Tibial artery (tissue), 4 donors: ENCODE data around the gene MORC1.

ENCODE experiments used
- DNase-seq, 2 donors: peaks; one replicate each; pipeline ENCODE4 v3.0.0-alpha.2; 2019
- H3K27ac ChIP-seq, 2 donors: fragments of 200-600 bp; sonication (generic) in 1 of 2; 1 replicate in 1 of 2; 2 replicates in 1 of 2; pipeline ENCODE4 v1.5.1; 2018 to 2019; ENCODE audit warnings: mild to moderate bottlenecking in 1 of 2
- H3K27me3 ChIP-seq, 2 donors: fragments of 200-600 bp; sonication (generic) in 1 of 2; one replicate each; pipeline versions ENCODE4 v1.5.1 to v1.6.0; 2016 to 2019
- H3K36me3 ChIP-seq, 3 donors: fragments of 200-600 bp; sonication (generic) in 2 of 3; one replicate each; pipeline ENCODE4 v1.5.1; 2016 to 2019; ENCODE audit warnings: mild to moderate bottlenecking in 2 of 3
- H3K4me1 ChIP-seq, 4 donors: fragments of 200-600 bp; sonication (generic) in 2 of 4; 1 replicate in 3 of 4; 2 replicates in 1 of 4; pipeline ENCODE4 v1.5.1; 2016 to 2019
- H3K4me3 ChIP-seq, 2 donors: fragments of 200-600 bp; sonication (generic) in 1 of 2; 1 replicate in 1 of 2; 2 replicates in 1 of 2; pipeline ENCODE4 v1.5.1; 2018 to 2019; ENCODE audit warnings: mild to moderate bottlenecking in 2 of 2
- H3K9me3 ChIP-seq, 3 donors: fragments of 200-600 bp; sonication (generic) in 1 of 3; one replicate each; pipeline ENCODE4 v1.5.1; 2016 to 2019
- intact Hi-C: fragments of 100-400 bp; cut with DNase I; formaldehyde crosslinking; loops from one replicate; pipeline ENCODE4 v1.15.0; 2023; ENCODE audit warnings: low total_unique reads
- TF ChIP-seq, protein P1 (sequence below), 2 experiments: fragments of 200-600 bp in 1 of 2; fragments of 450-650 bp in 1 of 2; IDR thresholded peaks; one replicate each; pipeline ENCODE4 v1.5.1; 2017 to 2019; ENCODE audit warnings: antibody characterized with exemption in 2 of 2, mild to moderate bottlenecking in 1 of 2, moderate library complexity in 1 of 2

MORC1 gene, protein sequence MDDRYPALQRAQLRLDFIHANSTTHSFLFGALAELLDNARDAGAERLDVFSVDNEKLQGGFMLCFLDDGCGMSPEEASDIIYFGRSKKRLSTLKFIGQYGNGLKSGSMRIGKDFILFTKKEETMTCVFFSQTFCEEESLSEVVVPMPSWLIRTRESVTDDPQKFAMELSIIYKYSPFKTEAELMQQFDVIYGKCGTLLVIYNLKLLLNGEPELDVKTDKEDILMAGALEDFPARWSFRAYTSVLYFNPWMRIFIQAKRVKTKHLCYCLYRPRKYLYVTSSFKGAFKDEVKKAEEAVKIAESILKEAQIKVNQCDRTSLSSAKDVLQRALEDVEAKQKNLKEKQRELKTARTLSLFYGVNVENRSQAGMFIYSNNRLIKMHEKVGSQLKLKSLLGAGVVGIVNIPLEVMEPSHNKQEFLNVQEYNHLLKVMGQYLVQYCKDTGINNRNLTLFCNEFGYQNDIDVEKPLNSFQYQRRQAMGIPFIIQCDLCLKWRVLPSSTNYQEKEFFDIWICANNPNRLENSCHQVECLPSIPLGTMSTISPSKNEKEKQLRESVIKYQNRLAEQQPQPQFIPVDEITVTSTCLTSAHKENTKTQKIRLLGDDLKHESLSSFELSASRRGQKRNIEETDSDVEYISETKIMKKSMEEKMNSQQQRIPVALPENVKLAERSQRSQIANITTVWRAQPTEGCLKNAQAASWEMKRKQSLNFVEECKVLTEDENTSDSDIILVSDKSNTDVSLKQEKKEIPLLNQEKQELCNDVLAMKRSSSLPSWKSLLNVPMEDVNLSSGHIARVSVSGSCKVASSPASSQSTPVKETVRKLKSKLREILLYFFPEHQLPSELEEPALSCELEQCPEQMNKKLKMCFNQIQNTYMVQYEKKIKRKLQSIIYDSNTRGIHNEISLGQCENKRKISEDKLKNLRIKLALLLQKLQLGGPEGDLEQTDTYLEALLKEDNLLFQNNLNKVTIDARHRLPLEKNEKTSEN

DNA sequence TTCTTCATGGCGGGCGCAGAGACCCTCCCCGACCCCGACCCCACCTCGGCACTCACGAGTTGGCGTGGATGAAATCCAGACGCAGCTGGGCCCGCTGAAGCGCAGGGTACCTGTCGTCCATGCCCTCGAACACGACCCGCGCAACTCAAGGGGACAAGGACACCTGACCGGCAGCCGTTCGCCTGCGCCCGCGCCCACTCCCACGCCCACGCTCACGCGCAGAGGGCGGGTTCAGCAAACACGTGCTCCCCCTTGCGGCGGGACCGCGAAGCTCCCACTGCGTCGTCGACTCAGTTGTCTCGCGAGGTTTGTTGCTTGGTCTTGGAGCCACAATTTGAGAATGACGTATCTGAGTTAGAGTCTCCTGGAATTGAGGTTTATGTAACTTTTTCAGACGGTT is at the start of gene MORC1:
Gene MORC1, minus strand, starts transcription at position 196 of the 400 bp plus-strand sequence. Its CDS starts 75 bp downstream, at position 121.
- Histone ChIP-seq H3K4me3 (no peak within 1 kb of the TSS), H3K9me3 (no peaks in the 10 kb centered on the region), H3K4me1 (no peaks in the 10 kb centered on the region), H3K27ac (no peak within 1 kb of the TSS), H3K36me3 (no peaks in the 10 kb centered on the region), H3K27me3 (no peaks in the 10 kb centered on the region)
- DNase-seq = no peak
- intact Hi-C loops = no loop called here
- TF ChIP-seq, protein P1, sequence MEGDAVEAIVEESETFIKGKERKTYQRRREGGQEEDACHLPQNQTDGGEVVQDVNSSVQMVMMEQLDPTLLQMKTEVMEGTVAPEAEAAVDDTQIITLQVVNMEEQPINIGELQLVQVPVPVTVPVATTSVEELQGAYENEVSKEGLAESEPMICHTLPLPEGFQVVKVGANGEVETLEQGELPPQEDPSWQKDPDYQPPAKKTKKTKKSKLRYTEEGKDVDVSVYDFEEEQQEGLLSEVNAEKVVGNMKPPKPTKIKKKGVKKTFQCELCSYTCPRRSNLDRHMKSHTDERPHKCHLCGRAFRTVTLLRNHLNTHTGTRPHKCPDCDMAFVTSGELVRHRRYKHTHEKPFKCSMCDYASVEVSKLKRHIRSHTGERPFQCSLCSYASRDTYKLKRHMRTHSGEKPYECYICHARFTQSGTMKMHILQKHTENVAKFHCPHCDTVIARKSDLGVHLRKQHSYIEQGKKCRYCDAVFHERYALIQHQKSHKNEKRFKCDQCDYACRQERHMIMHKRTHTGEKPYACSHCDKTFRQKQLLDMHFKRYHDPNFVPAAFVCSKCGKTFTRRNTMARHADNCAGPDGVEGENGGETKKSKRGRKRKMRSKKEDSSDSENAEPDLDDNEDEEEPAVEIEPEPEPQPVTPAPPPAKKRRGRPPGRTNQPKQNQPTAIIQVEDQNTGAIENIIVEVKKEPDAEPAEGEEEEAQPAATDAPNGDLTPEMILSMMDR (IDR thresholded peaks at IDR 0.05) = no peak

DNA sequence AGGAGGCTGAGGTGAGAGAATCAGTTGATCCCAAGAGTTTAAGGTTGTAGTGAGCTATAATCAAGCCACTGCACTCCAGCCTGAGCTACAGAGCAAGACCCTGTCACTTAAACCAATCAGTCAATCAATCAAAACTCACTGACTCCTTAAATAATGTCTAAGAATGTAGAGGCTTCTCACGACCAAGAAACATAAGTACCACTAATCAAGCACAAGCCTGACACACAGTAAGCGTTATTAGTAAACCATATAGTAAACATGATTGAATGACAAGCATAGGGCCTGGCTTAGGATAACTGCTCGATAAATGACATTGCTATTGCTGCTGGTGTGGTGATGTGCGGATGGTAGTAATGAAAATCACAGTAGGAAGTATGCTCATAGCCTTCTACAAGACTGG is 48.0 kb upstream of the MORC1 start:
- H3K4me1 ChIP-seq = no peaks in the 10 kb centered on the region
- no peak for DNase-seq
- H3K4me3 ChIP-seq = no peak overlapping the region
- TF ChIP-seq, protein P1 (IDR thresholded peaks at IDR 0.05) = no peak
- no peaks in the 10 kb centered on the region for H3K9me3 ChIP-seq
- H3K27ac ChIP-seq = no peak overlapping the region
- intact Hi-C loops = no loop called here
- H3K36me3 ChIP-seq = no peaks in the 10 kb centered on the region
- no peaks in the 10 kb centered on the region for H3K27me3 ChIP-seq

DNA sequence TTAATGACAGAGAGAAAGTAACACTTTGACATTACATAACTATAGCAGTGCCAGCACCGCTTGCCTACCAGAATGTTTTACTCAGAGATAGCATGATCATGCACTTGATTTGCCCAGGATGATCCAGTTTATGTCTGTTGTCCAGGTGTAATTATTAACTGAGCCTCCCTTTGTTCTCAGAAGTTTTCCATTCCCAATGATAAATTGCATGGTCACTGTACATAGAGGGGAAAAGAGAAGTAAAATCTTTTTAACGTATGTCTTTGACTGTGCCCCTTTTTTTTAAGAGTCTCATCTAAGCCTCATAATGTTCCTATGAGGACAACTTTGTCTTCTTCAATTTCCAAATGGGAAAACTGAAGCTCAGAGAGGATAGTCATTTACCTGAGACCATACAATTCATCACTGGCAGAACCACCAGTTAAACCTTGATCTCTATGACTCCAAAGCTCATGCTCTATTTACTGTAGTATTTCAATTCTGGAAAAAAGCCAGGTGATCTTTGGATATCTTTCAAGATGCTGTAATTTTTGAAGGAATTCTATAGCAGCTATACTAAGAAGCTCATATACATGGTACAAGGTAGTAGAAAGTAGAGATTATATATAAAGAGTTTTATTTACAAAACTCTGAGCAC is 43.7 kb upstream of the MORC1 start:
- H3K27ac ChIP-seq = no peak overlapping the region
- H3K4me3 ChIP-seq = no peak overlapping the region
- TF ChIP-seq, protein P1 (IDR thresholded peaks at IDR 0.05) = no peak
- no peaks in the 10 kb centered on the region for H3K36me3 ChIP-seq
- intact Hi-C loops = no loop called here
- H3K4me1 ChIP-seq = no peaks in the 10 kb centered on the region
- DNase-seq = no peak
- no peaks in the 10 kb centered on the region for H3K9me3 ChIP-seq
- no peaks in the 10 kb centered on the region for H3K27me3 ChIP-seq

DNA sequence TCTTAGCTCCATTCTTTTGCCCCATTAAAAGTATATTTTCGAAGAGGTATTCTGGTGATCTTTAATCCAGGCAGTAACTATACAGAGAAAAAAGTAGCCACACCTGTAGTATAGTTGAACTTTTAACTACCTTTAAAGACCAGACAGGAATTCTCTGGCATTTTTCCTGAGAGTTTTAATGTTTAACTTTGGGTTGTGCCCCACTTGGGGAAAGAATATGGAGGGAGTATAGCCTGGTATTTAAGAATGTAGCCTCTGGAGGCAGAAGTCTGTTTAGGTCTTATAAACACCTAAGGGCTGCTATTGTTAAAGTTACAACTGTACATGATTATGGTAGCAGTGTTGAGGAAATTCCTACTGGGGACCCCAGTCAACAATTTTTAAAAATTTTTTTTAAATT is 37.9 kb upstream of the MORC1 start:
- no peaks in the 10 kb centered on the region for H3K9me3 ChIP-seq
- DNase-seq = no peak
- H3K27me3 ChIP-seq = no peaks in the 10 kb centered on the region
- no peak overlapping the region for H3K4me3 ChIP-seq
- no peaks in the 10 kb centered on the region for H3K4me1 ChIP-seq
- no peaks in the 10 kb centered on the region for H3K36me3 ChIP-seq
- H3K27ac ChIP-seq = no peak overlapping the region
- TF ChIP-seq, protein P1 (IDR thresholded peaks at IDR 0.05) = no peak
- intact Hi-C loops = no loop called here

DNA sequence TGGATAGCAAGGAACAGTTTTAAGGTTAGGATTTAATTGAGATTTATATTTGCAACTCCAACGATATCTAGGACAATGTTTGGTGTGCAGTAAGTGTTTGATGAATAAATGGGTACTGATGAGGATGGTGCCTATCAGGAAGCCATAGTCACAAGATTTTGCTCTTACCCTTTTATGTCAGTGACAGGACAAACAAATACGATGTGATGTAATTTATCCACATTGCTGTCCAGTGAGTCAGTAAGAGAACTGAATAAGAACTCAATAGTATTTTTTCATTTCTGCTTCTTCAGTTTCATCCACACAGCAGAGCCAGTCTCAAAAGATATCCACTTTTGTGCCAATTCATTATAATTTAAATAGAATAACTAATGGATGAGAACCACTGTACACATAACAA is 37.0 kb upstream of the MORC1 start:
- H3K27me3 ChIP-seq = no peaks in the 10 kb centered on the region
- TF ChIP-seq, protein P1 (IDR thresholded peaks at IDR 0.05) = no peak
- intact Hi-C loops = no loop called here
- H3K27ac ChIP-seq = no peak overlapping the region
- DNase-seq = no peak
- no peaks in the 10 kb centered on the region for H3K9me3 ChIP-seq
- no peaks in the 10 kb centered on the region for H3K4me1 ChIP-seq
- H3K4me3 ChIP-seq = no peak overlapping the region
- no peaks in the 10 kb centered on the region for H3K36me3 ChIP-seq
